Liver (tissue), 3 donors: ENCODE results near the gene GRK5.

ENCODE experiments used
- CTCF ChIP-seq: fragments of 150-350 bp; IDR thresholded peaks from 2 replicates; pipeline ENCODE4 v1.5.1; 2017; ENCODE audit warnings: improper control_type of control experiment, low read depth, low read length; ENCODE audit not compliant: missing input control
- JUND ChIP-seq, 2 donors: IDR thresholded peaks; 2 replicates each; pipeline ENCODE4 v1.6.1; 2016; ENCODE audit warnings: antibody characterized with exemption in 2 of 2
- RAD21 ChIP-seq, 2 donors: IDR thresholded peaks; 2 replicates each; pipeline ENCODE4 v1.6.1; 2016; ENCODE audit warnings: antibody characterized with exemption in 2 of 2, mild to moderate bottlenecking in 2 of 2
- SP1 ChIP-seq: IDR thresholded peaks from 2 replicates; pipeline ENCODE4 v1.6.1; 2018; ENCODE audit warnings: antibody characterized with exemption, mild to moderate bottlenecking
- TAF1 ChIP-seq: conservative IDR thresholded peaks from 2 replicates; pipeline ENCODE4 v1.6.1; 2016; ENCODE audit warnings: antibody characterized with exemption, mild to moderate bottlenecking
- donor health status: healthy.
- donor health status: healthy.

GRCh38 chr10:119420950-119421875, 213.8 kb downstream of the GRK5 start:
- TF ChIP-seq CTCF (no peak), SP1 (no peak), TAF1 (no peak), RAD21 (IDR thresholded peaks at IDR 0.05) (no peak), JUND (IDR thresholded peaks at IDR 0.05) (no peak)
